GM19099 (cell line): ENCODE data around the gene FOXP1.

ENCODE experiments used
- POLR2A ChIP-seq: IDR thresholded peaks from 3 replicates; pipeline ENCODE4 v1.6.1; 2011; ENCODE audit warnings: low read depth; ENCODE audit not compliant: insufficient read length; ENCODE audit errors: extremely low read depth

The FOXP1 gene

GRCh38 chr3:71414189-71414927 lies 169.2 kb downstream of the FOXP1 start:
- no peak for TF ChIP-seq POLR2A

- TF ChIP-seq POLR2A = no peak
Observed at GRCh38 chr3:71413572-71413971, 170.0 kb downstream of the FOXP1 start.

GRCh38 chr3:71409352-71409751 lies 174.2 kb downstream of the FOXP1 start:
- no peak for TF ChIP-seq POLR2A

- TF ChIP-seq POLR2A = no peak
Observed at GRCh38 chr3:71408903-71409302, 174.6 kb downstream of the FOXP1 start.

GRCh38 chr3:71407823-71408222 lies 175.7 kb downstream of the FOXP1 start:
- no peak for TF ChIP-seq POLR2A

GRCh38 chr3:71406972-71407810 lies 176.3 kb downstream of the FOXP1 start:
- TF ChIP-seq POLR2A = no peak

- no peak for TF ChIP-seq POLR2A
Observed at GRCh38 chr3:71402911-71403310, 180.6 kb downstream of the FOXP1 start.

GRCh38 chr3:71402280-71402679 lies 181.2 kb downstream of the FOXP1 start:
- TF ChIP-seq POLR2A = no peak

GRCh38 chr3:71401695-71402231 lies 181.8 kb downstream of the FOXP1 start:
- no peak for TF ChIP-seq POLR2A

- TF ChIP-seq POLR2A = no peak
Observed at GRCh38 chr3:71400986-71401451, 182.5 kb downstream of the FOXP1 start.

- TF ChIP-seq POLR2A = no peak
Observed at GRCh38 chr3:71399478-71399877, 184.1 kb downstream of the FOXP1 start.

GRCh38 chr3:71398157-71398836 lies 185.2 kb downstream of the FOXP1 start:
- no peak for TF ChIP-seq POLR2A

- no peak for TF ChIP-seq POLR2A
Observed at GRCh38 chr3:71397726-71398125, 185.8 kb downstream of the FOXP1 start.

- TF ChIP-seq POLR2A = no peak
Observed at GRCh38 chr3:71397046-71397445, 186.5 kb downstream of the FOXP1 start.
